Measurements from ENCODE around the gene MCRIP1.

Gene MCRIP1

DNA sequence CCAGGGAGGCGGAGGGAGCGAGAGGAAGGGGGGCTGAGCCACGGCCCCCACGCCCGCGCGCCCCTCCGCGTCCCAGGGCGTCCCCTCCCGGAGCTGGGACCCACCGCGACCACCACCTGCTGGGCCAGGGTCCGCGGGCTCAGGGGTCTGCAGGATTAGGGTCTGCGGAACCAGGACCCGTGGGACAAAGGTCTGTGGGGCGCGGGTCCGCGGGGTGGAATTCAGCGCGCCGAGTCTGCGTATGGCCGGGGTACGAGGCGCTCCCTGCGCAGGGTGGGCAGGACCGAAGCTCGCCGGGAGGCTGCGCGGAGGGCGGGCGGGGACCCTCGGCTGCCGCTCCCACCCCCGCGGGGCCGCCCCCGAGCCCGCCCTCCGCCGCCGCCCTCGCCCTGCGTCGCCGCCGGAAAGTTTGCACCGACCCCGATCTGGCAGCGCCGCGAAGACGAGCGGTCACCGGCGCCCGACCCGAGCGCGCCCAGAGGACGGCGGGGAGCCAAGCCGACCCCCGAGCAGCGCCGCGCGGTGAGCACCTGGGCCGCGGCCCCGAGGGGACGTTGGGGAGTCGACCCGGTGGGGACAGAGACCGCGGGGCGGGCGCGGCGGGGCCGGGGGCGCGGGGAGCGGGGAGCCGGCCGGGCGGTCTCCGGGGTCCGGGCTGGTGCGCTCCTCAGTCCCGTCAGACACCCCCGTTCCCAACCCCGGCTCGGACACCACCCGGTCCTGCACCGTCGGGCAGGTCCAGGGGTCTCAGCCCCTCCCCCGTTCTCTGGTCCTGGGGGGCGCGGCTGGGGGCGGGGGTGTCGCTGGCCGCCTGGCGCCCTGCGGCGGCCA is 29.1 kb downstream of the MCRIP1 start, which contains the start of gene GCGR:
TSS of gene GCGR (plus strand) at position 423 of the 831 bp plus-strand sequence. CDS start 4,869 bp downstream, outside the sequence.
- no peak for DNase-seq (ENCODE audit: low spot score)

DNA sequence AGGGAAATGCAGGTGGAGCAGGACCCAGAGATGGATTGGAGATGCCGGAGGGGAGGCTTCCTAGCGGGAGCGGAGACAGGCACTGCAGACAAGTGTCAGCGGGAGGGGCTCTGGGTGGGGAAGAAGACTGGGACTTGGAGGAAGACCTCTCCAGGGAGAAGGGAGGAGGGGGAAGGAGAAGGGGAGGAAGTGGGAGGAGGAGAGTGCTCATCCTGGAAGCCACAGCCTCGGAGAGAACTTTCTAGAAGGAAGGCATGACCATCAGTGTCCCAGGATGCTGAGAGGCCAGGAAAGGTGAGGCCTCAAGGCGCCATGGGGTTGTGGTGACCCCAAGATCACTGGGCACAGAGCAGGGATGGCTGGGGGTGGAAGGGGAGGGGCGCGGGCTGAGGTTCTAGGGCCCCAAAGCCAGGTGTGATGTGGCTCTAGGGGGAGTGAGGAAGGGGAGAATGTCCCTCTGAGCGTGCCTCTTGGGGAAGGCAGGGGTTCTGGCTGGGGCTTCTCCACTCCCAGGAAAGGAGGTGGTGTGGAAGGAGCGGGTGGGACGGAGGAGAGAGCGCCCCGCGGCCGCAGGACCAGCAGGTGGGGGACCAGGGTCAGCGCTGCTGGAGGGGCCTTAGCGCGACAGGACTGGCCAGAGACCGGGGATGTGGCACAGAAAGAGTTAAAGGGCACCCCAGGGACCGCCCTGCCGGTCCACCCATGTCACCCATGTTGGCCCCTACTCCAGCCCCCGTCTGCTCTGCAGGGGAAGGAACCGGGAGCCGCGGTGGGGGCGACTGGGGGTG is 30.0 kb downstream of the MCRIP1 start:
- DNase-seq (ENCODE audit: low spot score), result no peak

DNA sequence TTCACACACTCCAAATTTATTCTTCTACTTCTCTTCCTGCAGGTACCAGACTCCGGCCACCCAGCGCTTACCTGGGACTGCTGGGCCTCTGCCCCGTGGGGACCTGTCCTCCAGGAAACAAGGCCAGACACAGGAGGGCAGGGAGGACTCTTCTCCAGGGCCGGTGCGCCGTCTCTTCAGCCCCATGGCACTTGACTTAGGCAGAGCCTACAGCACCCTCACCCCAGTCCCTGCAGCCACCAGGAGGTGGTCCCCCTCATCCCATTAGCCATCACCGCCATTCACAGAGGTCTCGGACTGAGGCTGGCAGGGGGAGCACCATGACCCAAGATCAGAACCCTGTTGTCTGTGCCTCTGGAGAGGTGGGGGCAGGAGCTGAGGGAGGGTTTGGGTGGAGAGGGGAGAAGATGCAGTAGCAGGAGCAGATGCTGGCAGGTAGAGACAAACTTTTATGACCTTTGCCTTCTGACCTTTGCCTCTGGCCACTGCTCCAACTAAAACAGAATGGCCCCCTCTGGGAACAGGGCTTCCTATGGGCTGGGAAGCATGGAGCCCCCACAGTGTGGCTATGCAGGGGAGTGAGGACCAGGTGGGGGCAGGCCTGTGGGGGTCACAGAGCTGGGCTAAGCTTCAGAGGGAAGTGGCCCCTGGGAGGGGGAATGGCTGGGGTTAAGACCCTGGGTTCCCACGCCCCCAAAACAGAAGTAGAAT is 30.9 kb downstream of the MCRIP1 start:
- DNase-seq (ENCODE audit: low spot score), result no peak

DNA sequence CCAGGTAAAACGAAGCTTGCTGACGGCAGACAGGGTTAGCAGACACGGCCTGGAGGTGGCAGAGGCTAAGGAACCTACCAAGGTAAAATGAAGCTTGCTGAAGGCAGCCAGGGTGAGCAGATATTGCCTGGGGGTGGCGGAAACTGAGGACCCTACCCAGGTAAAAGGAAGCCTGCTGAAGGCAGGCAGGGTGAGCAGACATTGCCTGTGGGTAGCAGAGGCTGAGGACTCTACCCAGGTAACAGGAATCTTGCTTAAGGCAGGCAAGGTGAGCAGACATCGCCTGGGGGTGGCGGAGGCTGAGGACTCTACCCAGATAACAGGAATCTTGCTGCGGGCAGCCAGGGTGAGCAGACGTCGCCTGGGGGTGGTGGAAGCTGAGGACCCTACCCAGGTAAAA is 31.8 kb downstream of the MCRIP1 start:
- DNase-seq (ENCODE audit: low spot score), result no peak

DNA sequence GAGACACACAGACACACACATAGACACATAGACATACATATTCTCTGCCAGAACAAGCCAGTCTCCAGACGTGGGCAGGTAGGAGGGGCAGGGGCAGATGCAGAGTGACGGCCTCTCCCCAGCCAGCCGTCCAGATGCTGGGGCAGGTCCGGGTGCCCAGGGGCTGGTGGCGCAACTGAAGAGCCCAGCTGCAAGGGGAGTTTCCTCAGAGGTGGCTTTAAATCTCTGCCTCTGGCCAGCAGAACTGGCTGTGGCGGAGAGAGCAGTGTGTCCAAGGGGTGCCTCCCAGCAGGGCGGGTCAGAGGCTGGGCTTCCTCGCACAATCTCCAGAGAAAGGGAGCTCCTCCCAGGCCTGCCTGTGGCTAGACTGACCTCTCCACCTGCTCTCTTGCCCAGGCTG is 38.6 kb downstream of the MCRIP1 start:
- no peak for DNase-seq (ENCODE audit: low spot score)

DNA sequence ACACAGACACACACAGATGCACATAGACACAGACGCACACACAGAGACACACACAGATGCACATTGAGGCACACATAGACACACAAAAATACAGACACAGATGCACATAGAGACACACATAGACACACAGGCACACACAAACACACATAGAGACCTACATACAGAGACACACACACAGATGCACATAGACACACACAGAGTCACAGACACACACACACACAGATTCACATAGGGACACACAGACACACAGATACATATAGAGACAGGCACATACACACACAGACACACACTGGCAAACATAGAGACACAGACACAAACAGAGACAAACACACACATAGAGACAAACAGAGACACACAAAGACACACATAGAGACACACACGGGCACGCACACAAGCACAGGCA is 39.0 kb downstream of the MCRIP1 start:
- no peak for DNase-seq (ENCODE audit: low spot score)

DNA sequence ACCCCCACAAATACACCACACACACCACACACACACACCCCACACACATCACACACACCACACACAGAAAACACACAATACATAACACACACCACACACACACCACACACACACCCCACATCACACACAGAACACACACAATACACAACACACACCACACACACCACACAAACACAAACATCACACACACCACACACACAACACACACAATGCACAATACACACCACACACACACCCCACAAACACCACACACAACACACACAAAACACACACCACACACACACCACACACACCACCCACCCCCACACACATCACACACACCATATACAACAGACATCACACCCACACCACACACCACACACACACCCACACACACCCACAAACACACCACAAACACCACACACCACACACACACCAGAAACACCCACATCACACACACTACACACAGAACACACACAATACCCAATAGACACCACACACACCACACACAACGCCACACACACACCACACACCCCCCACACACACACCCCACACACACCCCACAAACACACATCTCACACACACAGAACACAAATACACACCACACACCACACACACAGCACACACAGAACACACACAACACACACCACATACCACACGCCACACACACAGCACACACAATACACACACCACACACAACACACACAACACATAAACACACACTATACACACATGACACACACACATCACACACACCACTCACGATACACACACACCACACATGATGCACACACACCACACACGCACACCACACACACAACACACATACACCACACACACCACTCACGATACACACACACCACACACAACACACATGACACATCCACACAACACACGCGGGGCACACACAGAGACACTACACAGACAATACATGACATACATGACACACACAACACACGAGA is 40.1 kb downstream of the MCRIP1 start:
- DNase-seq (ENCODE audit: low spot score), result no peak
